ENCODE results near the gene RNU4-1. TPM values are rescaled to one million over a fixed set of nuclear protein-coding genes. Genes with fewer than 3 reads are reported as not detected.
A peak's percentile ranks its signal among the peaks of the same experiment; 100 is the strongest.

The RNU4-1 gene
- polyA plus RNA-seq, 1 donor from 2014 or later, result not detected

GRCh38 chr12:120317224-120318105 is 24.4 kb upstream of the RNU4-1 start:
- Mint-ChIP-seq H3K9me3 (no peaks in the 10 kb centered on the region), H3K4me3 (peak overlapping the region; percentile 46 to 93 (median 88)), H3K4me1 (peaks cover 6 to 11% (median 10%) of the 10 kb centered on the region in 3 donors), H3K36me3 (no peaks in the 10 kb centered on the region), H3K27ac (peak overlapping the region; percentile 47 to 98 (median 50)), H3K27me3 (peaks cover 2% of the 10 kb centered on the region)

- H3K27ac Mint-ChIP-seq, result peak overlapping the region; percentile 47 to 98 (median 50)
These were observed 23.8 kb upstream of the RNU4-1 start for GRCh38 chr12:120316798-120317223.

GRCh38 chr12:120314220-120314619 is 21.2 kb upstream of the RNU4-1 start:
- Mint-ChIP-seq H3K27me3 (no peaks in the 10 kb centered on the region), H3K4me3 (no peak overlapping the region), H3K4me1 (peaks cover 6 to 13% (median 10%) of the 10 kb centered on the region in 3 donors), H3K27ac (no peak overlapping the region), H3K36me3 (no peaks in the 10 kb centered on the region), H3K9me3 (no peaks in the 10 kb centered on the region)

More at GRCh38 chr12:120316798-120317223, 23.8 kb upstream of the RNU4-1 start:
- Mint-ChIP-seq H3K4me3 (peak overlapping the region; percentile 46 to 93 (median 88)), H3K4me1 (peaks cover 6 to 11% (median 10%) of the 10 kb centered on the region in 3 donors), H3K36me3 (no peaks in the 10 kb centered on the region), H3K27me3 (no peaks in the 10 kb centered on the region), H3K9me3 (no peaks in the 10 kb centered on the region)

GRCh38 chr12:120301962-120302815 is 9.2 kb upstream of the RNU4-1 start, which contains the start of gene SIRT4:
Gene SIRT4 (plus strand): TSS chr12:120302321. CDS start chr12:120303562, 1,241 bp downstream.
- Mint-ChIP-seq H3K36me3 (peaks cover 2% of the 10 kb centered on the region), H3K4me1 (peaks cover 5 to 9% (median 8%) of the 10 kb centered on the region in 3 donors), H3K27me3 (no peaks in the 10 kb centered on the region), H3K4me3 (peak within 1 kb of the TSS; percentile 88 to 99 (median 94)), H3K9me3 (no peaks in the 10 kb centered on the region), H3K27ac (peak within 1 kb of the TSS; percentile 6 to 88 (median 27))

- H3K27me3 Mint-ChIP-seq, result no peaks in the 10 kb centered on the region
- H3K4me1 Mint-ChIP-seq, result peaks cover 0 to 8% (median 7%) of the 10 kb centered on the region in 3 donors
- no peaks in the 10 kb centered on the region for H3K36me3 Mint-ChIP-seq
- H3K27ac Mint-ChIP-seq, result no peak overlapping the region
- H3K4me3 Mint-ChIP-seq, result no peak overlapping the region
- no peaks in the 10 kb centered on the region for H3K9me3 Mint-ChIP-seq
These were observed 701 bp downstream of the RNU4-1 start for GRCh38 chr12:120292411-120292660.

GRCh38 chr12:120290609-120291305 is 2.3 kb downstream of the RNU4-1 start:
- Mint-ChIP-seq H3K4me3 (peak overlapping the region in 3 of 4 donors; percentile 36 to 80 (median 74)), H3K27me3 (no peaks in the 10 kb centered on the region), H3K27ac (peak overlapping the region in 1 of 3 donors; percentile 15), H3K9me3 (no peaks in the 10 kb centered on the region), H3K4me1 (peaks cover 0 to 11% (median 10%) of the 10 kb centered on the region in 3 donors), H3K36me3 (no peaks in the 10 kb centered on the region)

DNA sequence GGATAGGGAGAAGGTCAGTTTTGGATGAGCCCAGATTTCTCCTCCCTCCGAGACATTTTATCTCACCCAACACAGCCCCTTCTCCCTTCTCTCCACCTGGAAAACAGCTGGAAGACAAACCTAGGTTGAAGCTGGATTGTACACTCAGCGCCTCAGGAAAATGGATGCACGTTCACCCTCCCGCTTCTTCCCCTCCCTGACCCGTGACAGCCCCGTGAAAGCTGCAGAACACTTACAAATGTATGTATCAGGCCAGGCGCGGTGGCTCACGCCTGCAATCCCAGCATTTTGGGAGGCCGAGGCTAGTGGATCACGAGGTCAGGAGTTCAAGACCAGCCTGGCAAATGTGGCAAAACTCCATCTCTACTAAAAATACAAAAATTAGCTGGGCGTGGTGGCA is 5.5 kb downstream of the RNU4-1 start:
- no peaks in the 10 kb centered on the region for H3K36me3 Mint-ChIP-seq
- no peak overlapping the region for H3K4me3 Mint-ChIP-seq
- no peak overlapping the region for H3K27ac Mint-ChIP-seq
- H3K4me1 Mint-ChIP-seq, result peaks cover 3 to 11% (median 10%) of the 10 kb centered on the region in 3 donors
- H3K27me3 Mint-ChIP-seq, result no peaks in the 10 kb centered on the region
- H3K9me3 Mint-ChIP-seq, result no peaks in the 10 kb centered on the region

GRCh38 chr12:120286768-120287490 is 6.1 kb downstream of the RNU4-1 start:
- H3K9me3 Mint-ChIP-seq, result peaks cover 0 to 1% (median 0%) of the 10 kb centered on the region in 3 donors

GRCh38 chr12:120284381-120284780 is 8.7 kb downstream of the RNU4-1 start:
- Mint-ChIP-seq H3K27ac (no peak overlapping the region), H3K36me3 (no peaks in the 10 kb centered on the region), H3K27me3 (peaks cover 3% of the 10 kb centered on the region), H3K4me1 (peaks cover 3 to 5% (median 4%) of the 10 kb centered on the region in 3 donors), H3K4me3 (no peak overlapping the region), H3K9me3 (peaks cover 0 to 1% (median 0%) of the 10 kb centered on the region in 3 donors)

More at GRCh38 chr12:120286768-120287490, 6.1 kb downstream of the RNU4-1 start:
- H3K27me3 Mint-ChIP-seq, result no peaks in the 10 kb centered on the region
- peak overlapping the region in 2 of 4 donors; percentile 20 to 29 for H3K4me3 Mint-ChIP-seq
- no peaks in the 10 kb centered on the region for H3K36me3 Mint-ChIP-seq
- H3K27ac Mint-ChIP-seq, result peak overlapping the region in 1 of 3 donors; percentile 20
- H3K4me1 Mint-ChIP-seq, result peaks cover 3 to 11% (median 10%) of the 10 kb centered on the region in 3 donors

DNA sequence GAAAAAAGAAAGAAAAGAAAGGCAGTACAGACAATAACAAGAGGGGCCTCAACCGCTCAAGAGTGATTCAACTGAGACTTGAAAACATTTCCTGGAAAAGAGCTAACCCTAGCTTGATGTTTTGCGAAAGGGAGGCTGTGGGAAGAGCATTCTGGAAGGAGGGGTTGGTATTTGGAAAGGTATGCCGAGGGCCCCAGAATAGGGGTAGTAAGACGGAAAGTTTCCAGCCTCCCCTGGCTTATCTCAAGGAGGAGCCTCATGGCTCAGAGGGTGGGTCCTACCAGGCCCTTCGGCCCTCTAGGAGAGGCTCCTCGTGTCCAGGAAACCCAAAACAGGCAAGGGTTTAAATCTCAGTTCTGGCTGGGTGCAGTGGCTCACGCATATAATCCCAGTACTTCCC is 9.7 kb downstream of the RNU4-1 start:
- H3K27me3 Mint-ChIP-seq, result peaks cover 6% of the 10 kb centered on the region
- H3K9me3 Mint-ChIP-seq, result peaks cover 0 to 1% (median 0%) of the 10 kb centered on the region in 3 donors
- peaks cover 3 to 4% (median 3%) of the 10 kb centered on the region in 3 donors for H3K4me1 Mint-ChIP-seq
- H3K36me3 Mint-ChIP-seq, result no peaks in the 10 kb centered on the region
- no peak overlapping the region for H3K4me3 Mint-ChIP-seq
- H3K27ac Mint-ChIP-seq, result no peak overlapping the region

DNA sequence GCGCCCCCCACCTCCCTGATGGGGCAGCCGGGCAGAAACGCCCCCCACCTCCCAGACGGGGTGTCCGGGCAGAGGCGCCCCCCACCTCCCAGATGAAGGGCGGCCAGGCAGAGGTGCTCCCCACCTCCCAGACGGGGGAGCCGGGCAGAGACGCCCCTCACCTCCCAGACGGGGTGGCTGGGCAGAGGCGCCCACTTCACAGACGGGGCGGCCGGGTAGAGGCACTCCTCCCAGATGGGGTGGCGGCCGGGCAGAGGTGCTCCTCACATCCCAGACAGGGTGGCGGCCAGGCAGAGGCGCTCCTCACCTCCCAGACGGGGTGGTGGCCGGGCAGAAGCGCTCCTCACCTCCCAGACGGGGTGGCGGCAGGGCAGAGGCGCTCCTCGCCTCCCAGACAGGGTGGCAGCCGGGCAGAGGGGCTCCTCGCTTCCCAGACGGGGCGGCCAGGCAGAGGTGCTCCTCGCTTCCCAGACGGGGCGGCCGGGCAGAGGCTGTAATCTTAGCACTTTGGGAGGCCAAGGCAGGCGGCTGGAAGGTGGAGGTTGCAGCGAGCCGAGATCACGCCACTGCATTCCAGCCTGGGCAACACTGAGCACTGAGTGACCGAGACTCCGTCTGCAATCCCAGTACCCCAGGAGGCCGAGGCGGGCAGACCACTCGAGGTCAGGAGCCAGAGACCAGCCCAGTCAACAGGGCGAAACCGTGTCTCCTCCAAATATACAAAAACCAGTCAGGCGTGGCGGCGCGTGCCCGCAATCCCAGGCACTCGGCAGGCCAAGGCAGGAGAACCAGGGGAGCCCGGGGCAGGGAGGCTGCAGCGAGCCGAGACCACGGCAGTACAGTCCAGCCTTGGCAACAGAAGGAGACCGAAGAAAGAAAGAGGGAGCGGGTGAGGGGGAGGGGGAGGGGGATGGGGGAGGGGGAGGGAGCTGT is 14.6 kb downstream of the RNU4-1 start:
- H3K27me3 Mint-ChIP-seq, result peaks cover 6% of the 10 kb centered on the region
- no peaks in the 10 kb centered on the region for H3K4me1 Mint-ChIP-seq
- no peak overlapping the region for H3K27ac Mint-ChIP-seq
- no peaks in the 10 kb centered on the region for H3K36me3 Mint-ChIP-seq
- peaks cover 0 to 1% (median 0%) of the 10 kb centered on the region in 3 donors for H3K9me3 Mint-ChIP-seq
- no peak overlapping the region for H3K4me3 Mint-ChIP-seq

DNA sequence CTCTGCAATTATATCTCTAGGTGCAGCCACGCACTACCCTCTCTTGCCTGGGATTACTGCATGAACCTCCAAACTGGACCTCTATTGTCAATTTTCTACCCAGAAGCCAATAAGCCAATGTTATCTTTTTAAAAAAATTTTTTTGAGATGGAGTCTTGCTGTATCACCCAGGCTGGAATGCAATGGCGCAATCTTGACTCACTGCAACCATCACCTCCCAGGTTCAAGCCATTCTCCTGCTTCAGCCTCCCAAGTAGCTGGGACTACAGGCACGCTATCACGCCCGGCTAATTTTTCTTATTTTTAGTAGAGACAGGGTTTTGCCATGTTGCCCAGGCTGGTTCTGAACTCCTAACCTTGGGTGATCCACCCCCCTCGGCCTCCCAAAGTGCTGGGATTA is 16.3 kb downstream of the RNU4-1 start:
- H3K27ac Mint-ChIP-seq, result no peak overlapping the region

GRCh38 chr12:120267736-120268135 is 25.3 kb downstream of the RNU4-1 start:
- Mint-ChIP-seq H3K36me3 (no peaks in the 10 kb centered on the region), H3K4me1 (peaks cover 3 to 9% (median 7%) of the 10 kb centered on the region in 3 donors), H3K9me3 (no peaks in the 10 kb centered on the region), H3K4me3 (peak overlapping the region in 1 of 4 donors; percentile 38), H3K27ac (no peak overlapping the region), H3K27me3 (peaks cover 20% of the 10 kb centered on the region)

More for the DNA sequence above, 16.3 kb downstream of the RNU4-1 start:
- Mint-ChIP-seq H3K27me3 (peaks cover 10% of the 10 kb centered on the region), H3K4me3 (no peak overlapping the region), H3K36me3 (no peaks in the 10 kb centered on the region), H3K9me3 (no peaks in the 10 kb centered on the region), H3K4me1 (no peaks in the 10 kb centered on the region)

Data from IgD-negative memory B cell (primary cell).